ENCODE results near the gene ITLN1. TPM values are rescaled to one million over a fixed set of nuclear protein-coding genes. Genes with fewer than 3 reads are reported as not detected.
"Not testable (repeated sequence)": the region's sequence is repeated elsewhere in the genome, so short reads cannot be mapped to it uniquely, and the experiment has no call there.

Gene ITLN1
- total RNA-seq, 2 experiments from 2014 or later: not detected

DNA sequence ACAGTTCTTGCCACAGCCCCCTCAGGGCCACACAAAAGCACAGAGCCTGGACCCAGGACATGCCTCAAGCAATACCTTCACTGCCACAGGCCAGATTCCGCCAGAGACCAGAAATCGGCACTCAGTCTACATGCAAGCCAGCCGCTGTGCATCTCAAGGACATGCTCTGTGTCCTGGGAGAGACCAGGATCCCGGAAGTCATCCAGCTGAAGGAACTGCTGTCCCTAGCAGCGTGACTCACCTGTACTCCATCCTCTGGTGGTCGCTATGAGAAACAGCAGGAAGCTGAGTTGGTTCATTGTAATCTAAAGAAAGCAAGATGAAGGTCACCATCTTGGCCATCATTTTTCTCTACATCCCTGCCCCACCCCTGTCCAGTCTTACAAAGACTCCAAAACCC lies 401 bp downstream of the ITLN1 start:
- POLR2A ChIA-PET: no interaction called here
- CTCF ChIA-PET: no interaction called here

- ChIA-PET CTCF (interaction anchor here (1.0 to 1.1 kb wide), 2 partner anchors 45 to 116 kb away, joined by 3 read pairs; no protein-coding TSS in a partner anchor), POLR2A (no interaction called here)
Measured at GRCh38 chr1:160883581-160884513, 1.1 kb downstream of the ITLN1 start.

DNA sequence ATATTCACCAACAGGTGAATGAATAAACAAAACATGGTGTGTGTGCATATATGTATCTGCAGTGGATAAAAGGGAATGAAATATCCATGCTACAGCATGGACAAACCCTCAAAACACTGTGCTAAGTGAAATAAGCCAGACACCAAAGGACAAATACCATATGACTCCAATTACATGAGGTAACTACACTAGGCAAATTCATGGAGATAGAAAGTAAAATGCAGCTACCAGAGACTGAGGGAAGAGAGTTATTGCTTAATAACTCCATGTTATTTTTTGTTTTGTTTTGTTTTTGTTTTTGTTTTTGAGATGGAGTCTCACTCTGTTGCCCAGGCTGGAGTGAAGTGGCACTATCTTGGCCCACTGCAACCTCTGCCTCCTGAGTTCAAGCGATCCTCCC lies 2.4 kb downstream of the ITLN1 start:
- POLR2A ChIA-PET: no interaction called here

GRCh38 chr1:160881264-160881663 lies 3.7 kb downstream of the ITLN1 start:
- POLR2A ChIA-PET, CTCF ChIA-PET: not testable (repeated sequence)

More for the DNA sequence above, 2.4 kb downstream of the ITLN1 start:
- CTCF ChIA-PET: interaction anchor here (1.1 kb wide), 1 partner anchor 27 kb away, joined by 3 read pairs; no protein-coding TSS in a partner anchor

DNA sequence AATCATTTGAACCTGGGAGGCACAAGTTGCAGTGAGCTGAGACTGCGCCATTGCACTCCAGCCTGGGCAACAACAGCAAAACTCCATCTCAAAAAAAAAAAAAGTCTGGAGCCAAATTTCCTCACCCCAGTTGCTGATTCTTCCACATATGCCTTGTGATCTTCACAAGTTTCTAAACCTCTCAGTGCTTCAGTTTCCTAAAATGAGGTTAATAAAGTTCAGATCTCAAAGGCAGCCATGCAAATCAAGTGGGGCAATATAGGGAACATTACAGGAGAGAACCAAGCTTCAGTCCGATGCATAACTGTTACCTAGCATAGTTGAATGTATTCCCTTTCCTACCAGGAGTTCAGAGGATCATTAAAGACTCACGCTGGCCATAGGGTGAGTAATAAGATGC lies 4.8 kb downstream of the ITLN1 start:
- CTCF ChIA-PET: interaction anchor here (0.8 to 1.3 kb wide), 3 partner anchors 49 to 73 kb away, joined by 3 to 7 read pairs (median 3); no protein-coding TSS in a partner anchor
- POLR2A ChIA-PET: no interaction called here

- CTCF ChIA-PET: interaction anchor here (0.7 to 2.5 kb wide), 4 partner anchors 24 to 42 kb away, joined by 3 to 15 read pairs (median 6); no protein-coding TSS in a partner anchor
- POLR2A ChIA-PET: no interaction called here
Measured at GRCh38 chr1:160879056-160879455, 5.9 kb downstream of the ITLN1 start.

GRCh38 chr1:160877221-160877620 lies 7.8 kb downstream of the ITLN1 start:
- ChIA-PET CTCF (interaction anchor here (0.6 to 2.5 kb wide), 17 partner anchors 9 to 1625 kb away, joined by 3 to 15 read pairs (median 3); partner anchors contain the start of genes CD244 and ITLN2), POLR2A (interaction anchor here (0.6 kb wide), 1 partner anchor 60 kb away, joined by 3 read pairs; no protein-coding TSS in a partner anchor)

DNA sequence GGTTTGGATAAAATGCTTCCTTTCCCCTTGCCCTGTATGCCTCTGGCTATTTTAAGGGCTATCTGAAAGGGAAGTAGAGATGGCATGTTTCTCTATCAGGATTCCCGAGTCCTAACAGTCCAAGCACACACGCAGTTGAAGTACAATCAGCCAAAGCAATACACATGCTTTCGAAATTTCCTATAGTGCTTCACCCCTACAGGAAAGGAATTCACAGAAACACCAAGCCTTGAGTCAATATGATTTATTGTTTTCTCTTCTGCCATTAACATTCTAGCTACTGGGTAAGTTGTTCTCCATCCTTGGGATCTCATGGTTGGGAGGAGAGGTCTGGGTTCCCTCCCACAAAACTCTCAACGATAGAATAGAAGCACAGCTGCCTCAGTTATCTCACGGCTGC lies 8.7 kb downstream of the ITLN1 start:
- POLR2A ChIA-PET: no interaction called here

DNA sequence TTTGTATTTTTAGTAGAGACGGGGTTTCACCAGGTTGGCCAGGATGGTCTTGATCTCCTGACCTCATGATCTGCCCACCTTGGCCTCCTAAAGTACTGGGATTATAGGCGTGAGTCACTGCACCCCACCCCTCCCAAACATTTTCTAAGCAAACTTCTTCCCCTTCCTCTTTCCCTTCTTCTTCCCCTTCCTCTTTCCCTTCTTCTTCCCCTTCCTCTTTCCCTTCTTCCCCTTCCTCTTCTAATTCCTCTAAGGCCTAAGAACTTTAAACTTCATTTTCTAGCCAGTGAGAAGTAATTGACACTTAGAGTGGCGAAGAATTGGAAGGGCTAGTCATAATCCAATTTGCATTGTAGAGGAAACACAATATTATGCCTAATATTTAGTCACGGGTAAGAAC lies 9.4 kb downstream of the ITLN1 start:
- POLR2A ChIA-PET, CTCF ChIA-PET: not testable (repeated sequence)

More for the DNA sequence above, 8.7 kb downstream of the ITLN1 start:
- CTCF ChIA-PET: interaction anchor here (0.8 to 2.3 kb wide), 4 partner anchors 12 to 45 kb away, joined by 3 to 9 read pairs (median 5); no protein-coding TSS in a partner anchor

GRCh38 chr1:160874935-160875334 lies 10.0 kb downstream of the ITLN1 start:
- ChIA-PET POLR2A (no interaction called here), CTCF (no interaction called here)

- CTCF ChIA-PET: no interaction called here
- POLR2A ChIA-PET: interaction anchor here (0.5 kb wide), 1 partner anchor 15 kb away, joined by 10 read pairs; no protein-coding TSS in a partner anchor
Measured at GRCh38 chr1:160868141-160868540, 16.8 kb downstream of the ITLN1 start.

GRCh38 chr1:160867651-160868050 lies 17.3 kb downstream of the ITLN1 start:
- CTCF ChIA-PET, POLR2A ChIA-PET: not testable (repeated sequence)

- ChIA-PET POLR2A (no interaction called here), CTCF (no interaction called here)
Measured at GRCh38 chr1:160866695-160867260, 18.2 kb downstream of the ITLN1 start.

- POLR2A ChIA-PET: no interaction called here
Measured at GRCh38 chr1:160866001-160866694, 18.8 kb downstream of the ITLN1 start.

DNA sequence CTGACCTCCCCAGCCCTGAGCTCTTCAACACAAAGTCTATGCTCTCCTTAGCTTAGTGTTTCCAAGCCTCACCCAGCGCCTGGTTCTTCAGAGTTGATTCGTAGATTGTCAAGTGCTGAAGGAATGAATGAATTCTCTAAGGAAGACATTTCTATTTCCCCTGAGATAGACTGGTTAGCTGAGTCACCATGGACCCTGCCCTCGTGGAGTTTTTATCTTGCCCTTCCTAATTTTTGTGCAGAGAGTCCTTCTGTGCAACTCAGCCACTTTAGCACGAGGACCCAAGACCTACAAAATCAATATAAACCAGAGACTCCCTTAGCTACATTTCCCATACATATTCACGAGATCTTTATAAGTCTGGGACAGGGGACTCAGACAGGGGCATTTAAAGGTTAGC lies 19.6 kb downstream of the ITLN1 start:
- CTCF ChIA-PET: interaction anchor here (0.8 to 1.5 kb wide), 3 partner anchors 86 to 233 kb away, joined by 3 read pairs; partner anchors contain the start of gene KLHDC9
- POLR2A ChIA-PET: no interaction called here

More at GRCh38 chr1:160866001-160866694, 18.8 kb downstream of the ITLN1 start:
- CTCF ChIA-PET: interaction anchor here (0.8 to 1.5 kb wide), 2 partner anchors 85 to 88 kb away, joined by 3 read pairs; no protein-coding TSS in a partner anchor

DNA sequence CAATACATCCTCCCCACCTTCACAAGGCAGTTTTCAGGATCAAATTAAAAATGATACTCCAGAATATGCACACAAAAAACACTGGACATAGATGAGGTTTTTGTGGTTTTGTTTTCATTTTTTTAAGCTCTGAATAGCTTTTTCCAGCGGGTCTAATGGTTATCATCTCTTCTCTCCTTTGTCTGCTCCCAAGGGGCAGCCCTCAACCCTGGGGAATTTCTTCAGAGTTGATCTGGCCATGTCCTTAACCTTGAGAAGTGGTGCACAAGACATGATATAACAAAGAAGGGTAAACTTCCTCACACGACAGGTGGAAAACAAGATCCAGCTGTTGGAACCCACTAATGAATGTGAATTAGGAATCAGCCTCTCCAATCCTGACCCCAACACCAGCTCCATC lies 20.8 kb downstream of the ITLN1 start:
- CTCF ChIA-PET: interaction anchor here (0.6 to 1.9 kb wide), 3 partner anchors 13 to 39 kb away, joined by 3 to 6 read pairs (median 4); no protein-coding TSS in a partner anchor
- POLR2A ChIA-PET: no interaction called here

GRCh38 chr1:160863774-160864131 lies 21.2 kb downstream of the ITLN1 start:
- ChIA-PET POLR2A (no interaction called here), CTCF (interaction anchor here (0.5 to 1.9 kb wide), 6 partner anchors 13 to 149 kb away, joined by 3 to 6 read pairs (median 3); partner anchors contain the start of gene ITLN2)

DNA sequence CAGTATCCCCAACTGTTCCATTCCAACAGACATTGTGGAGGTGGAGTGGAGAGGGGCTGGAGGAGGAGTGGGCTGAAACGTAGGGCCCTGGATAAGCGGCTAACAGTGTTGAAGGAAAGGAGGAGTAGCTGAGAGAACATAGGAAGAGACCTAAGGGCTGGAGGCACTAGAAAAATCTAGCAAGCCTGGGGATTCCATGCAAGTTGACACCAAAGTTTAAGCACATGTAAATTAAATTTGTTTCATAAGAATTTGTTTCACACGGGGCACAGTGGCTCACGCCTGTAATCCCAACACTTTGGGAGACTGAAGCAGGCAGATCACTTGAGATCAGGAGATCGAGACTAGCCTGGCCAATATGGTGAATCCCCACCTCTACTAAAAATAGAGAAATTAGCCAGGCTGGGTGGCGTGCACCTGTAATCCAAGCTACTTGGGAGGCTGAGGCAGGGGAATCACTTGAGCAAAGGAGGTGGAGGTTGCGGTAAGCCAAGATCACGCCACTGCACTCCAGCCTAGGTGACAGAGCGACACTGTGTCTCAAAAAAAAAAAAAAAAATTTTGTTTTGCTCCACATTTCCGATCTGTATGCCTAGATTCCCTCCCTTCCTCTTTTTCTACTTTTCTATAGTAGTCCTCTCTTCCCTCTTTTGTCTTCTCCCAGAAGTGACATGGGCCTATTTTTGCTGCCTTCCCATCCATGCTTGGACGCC lies 21.8 kb downstream of the ITLN1 start:
- CTCF ChIA-PET: interaction anchor here (0.5 to 1.9 kb wide), 9 partner anchors 10 to 150 kb away, joined by 3 to 9 read pairs (median 3); partner anchors contain the start of gene ITLN2
- POLR2A ChIA-PET: interaction anchor here (1.1 kb wide), 1 partner anchor 24 kb away, joined by 4 read pairs; no protein-coding TSS in a partner anchor
